Stimulated activated CD4-positive, alpha-beta T cell treated with anti-CD3 and anti-CD28 coated beads, Interleukin-4, amount 100 ng/mL, for 48 hours (primary cell): Measurements from ENCODE around the gene TNMD.
"Not testable (repeated sequence)": the region's sequence is repeated elsewhere in the genome, so short reads cannot be mapped to it uniquely, and the experiment has no call there.

ENCODE experiments used
- DNase-seq, 2 donors: peaks; one replicate each; pipeline ENCODE4 v3.0.0-alpha.2; 2020; ENCODE audit warnings: low read depth in 2 of 2

The TNMD gene

GRCh38 chrX:100584611-100585010 is at the start of gene TNMD:
Gene TNMD (plus strand): TSS chrX:100584936. CDS start chrX:100585019, 83 bp downstream.
- no peak for DNase-seq

- DNase-seq: not testable (repeated sequence)
These were observed 19.2 kb upstream of the TNMD start for GRCh38 chrX:100565534-100565933.

GRCh38 chrX:100586747-100587146 is 2.0 kb downstream of the TNMD start:
- no peak for DNase-seq

- DNase-seq: no peak
These were observed 3.1 kb downstream of the TNMD start for GRCh38 chrX:100587861-100588260.

GRCh38 chrX:100591256-100592051 is 6.7 kb downstream of the TNMD start:
- DNase-seq: no peak

GRCh38 chrX:100593126-100593525 is 8.4 kb downstream of the TNMD start:
- DNase-seq: no peak

- DNase-seq: no peak
These were observed 8.8 kb downstream of the TNMD start for GRCh38 chrX:100593581-100593980.

GRCh38 chrX:100596601-100597000 is 11.9 kb downstream of the TNMD start:
- no peak for DNase-seq

- DNase-seq: no peak
These were observed 14.7 kb downstream of the TNMD start for GRCh38 chrX:100599456-100599855.

- no peak for DNase-seq
These were observed 15.6 kb downstream of the TNMD start for GRCh38 chrX:100600340-100600739.

GRCh38 chrX:100600758-100601157 is 16.0 kb downstream of the TNMD start:
- DNase-seq: no peak

GRCh38 chrX:100606753-100607152 is 22.0 kb downstream of the TNMD start:
- DNase-seq: no peak

GRCh38 chrX:100609591-100609990 is 24.9 kb downstream of the TNMD start:
- DNase-seq: no peak

- DNase-seq: no peak
These were observed 27.2 kb downstream of the TNMD start for GRCh38 chrX:100611951-100612350.

- DNase-seq: no peak
These were observed 30.3 kb downstream of the TNMD start for GRCh38 chrX:100615005-100615404.

GRCh38 chrX:100623001-100623400 is 38.3 kb downstream of the TNMD start:
- DNase-seq: no peak

- no peak for DNase-seq
These were observed 41.3 kb downstream of the TNMD start for GRCh38 chrX:100625985-100626491.

- DNase-seq: no peak
These were observed 50.3 kb downstream of the TNMD start for GRCh38 chrX:100635040-100635439.

- no peak for DNase-seq
These were observed 51.2 kb downstream of the TNMD start for GRCh38 chrX:100635989-100636320.

GRCh38 chrX:100636321-100636991 is 51.7 kb downstream of the TNMD start, which contains the start of gene TSPAN6:
Gene TSPAN6 (minus strand): TSS chrX:100636806. CDS start chrX:100636694, 112 bp downstream.
- peak; percentile 56 to 62 for DNase-seq

GRCh38 chrX:100642290-100642689 is 57.6 kb downstream of the TNMD start:
- DNase-seq: no peak

- DNase-seq: no peak
These were observed 58.5 kb downstream of the TNMD start for GRCh38 chrX:100643212-100643611.
